Effector memory CD4-positive, alpha-beta T cell (primary cell): ENCODE results near the gene TSPAN15.

Source experiments
- DNase-seq, 3 donors: peaks; one replicate each; pipeline ENCODE4 v3.0.0-alpha.2; 2020
- H3K27ac ChIP-seq: 2 replicates; pipeline ENCODE4 v1.7.0; 2013; ENCODE audit warnings: mild to moderate bottlenecking, low read length, moderate library complexity; ENCODE audit not compliant: insufficient read depth, poor library complexity, severe bottlenecking
- H3K27me3 ChIP-seq: replicated peaks from 2 replicates; pipeline ENCODE4 v1.7.0; 2013; ENCODE audit warnings: mild to moderate bottlenecking, low read length; ENCODE audit not compliant: insufficient read depth, control insufficient read depth, poor library complexity, severe bottlenecking
- H3K36me3 ChIP-seq: 2 replicates; pipeline ENCODE4 v1.7.0; 2013; ENCODE audit warnings: mild to moderate bottlenecking, low read length, moderate library complexity; ENCODE audit not compliant: control insufficient read depth, insufficient read depth
- H3K4me1 ChIP-seq: 2 replicates; pipeline ENCODE4 v1.7.0; 2013; ENCODE audit warnings: low read length, mild to moderate bottlenecking; ENCODE audit not compliant: control insufficient read depth, insufficient read depth, poor library complexity, severe bottlenecking
- H3K4me3 ChIP-seq: 2 replicates; pipeline ENCODE4 v1.7.0; 2013; ENCODE audit warnings: low read length, low read depth, mild to moderate bottlenecking; ENCODE audit not compliant: insufficient read depth, poor library complexity, severe bottlenecking
- H3K9me3 ChIP-seq: 2 replicates; pipeline ENCODE4 v1.7.0; 2013; ENCODE audit warnings: mild to moderate bottlenecking, low read length, moderate library complexity; ENCODE audit not compliant: control insufficient read depth

Gene TSPAN15

DNA sequence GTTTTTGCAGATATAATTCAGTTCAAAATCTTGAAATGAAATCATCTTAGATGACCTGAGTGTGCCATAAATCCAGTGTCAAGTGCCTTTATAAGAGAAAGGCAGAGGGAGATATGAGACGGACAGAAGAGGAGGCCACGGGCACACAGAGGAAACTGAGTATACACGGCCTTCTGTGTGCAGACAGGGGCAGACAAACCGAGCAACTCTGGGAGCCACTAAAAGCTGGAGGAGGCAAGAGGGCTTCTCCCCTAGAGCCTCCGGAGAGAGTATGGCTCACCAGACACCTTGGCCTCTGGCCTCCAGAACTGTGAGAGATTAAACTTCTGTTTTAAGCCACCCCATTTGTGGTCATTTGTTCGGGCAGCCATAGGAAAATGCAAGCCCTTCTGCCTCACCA is 12.6 kb downstream of the TSPAN15 start:
- no peaks in the 10 kb centered on the region for H3K27me3 ChIP-seq
- H3K27ac ChIP-seq, result no peak overlapping the region
- DNase-seq, result no peak
- H3K9me3 ChIP-seq, result no peaks in the 10 kb centered on the region
- H3K4me3 ChIP-seq, result no peak overlapping the region
- peaks cover 30% of the 10 kb centered on the region for H3K4me1 ChIP-seq
- H3K36me3 ChIP-seq, result no peaks in the 10 kb centered on the region

DNA sequence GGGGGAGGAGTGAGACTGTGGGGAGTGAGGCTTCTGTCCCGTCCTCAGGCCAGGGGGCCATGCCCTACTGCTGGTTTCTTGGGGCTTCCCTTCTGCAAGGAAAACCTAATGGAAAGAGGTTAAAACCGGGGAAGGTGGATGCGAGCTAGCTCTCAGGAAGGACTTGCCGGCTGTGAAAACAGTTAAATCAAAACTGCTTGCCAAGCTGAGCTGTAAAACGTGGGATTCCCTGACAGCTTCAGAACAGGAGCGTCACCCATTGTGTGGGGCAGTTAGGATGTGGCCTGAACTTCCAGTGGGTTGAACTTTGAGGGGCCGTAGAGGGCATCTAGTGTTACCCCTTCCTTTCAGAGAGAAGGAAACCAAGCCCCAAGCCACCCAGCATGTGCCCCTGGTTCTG is 13.1 kb downstream of the TSPAN15 start:
- H3K36me3 ChIP-seq, result no peaks in the 10 kb centered on the region
- no peak for DNase-seq
- no peaks in the 10 kb centered on the region for H3K27me3 ChIP-seq
- H3K9me3 ChIP-seq, result no peaks in the 10 kb centered on the region
- H3K4me3 ChIP-seq, result no peak overlapping the region
- H3K27ac ChIP-seq, result peak overlapping the region; percentile 36
- H3K4me1 ChIP-seq, result peaks cover 30% of the 10 kb centered on the region

DNA sequence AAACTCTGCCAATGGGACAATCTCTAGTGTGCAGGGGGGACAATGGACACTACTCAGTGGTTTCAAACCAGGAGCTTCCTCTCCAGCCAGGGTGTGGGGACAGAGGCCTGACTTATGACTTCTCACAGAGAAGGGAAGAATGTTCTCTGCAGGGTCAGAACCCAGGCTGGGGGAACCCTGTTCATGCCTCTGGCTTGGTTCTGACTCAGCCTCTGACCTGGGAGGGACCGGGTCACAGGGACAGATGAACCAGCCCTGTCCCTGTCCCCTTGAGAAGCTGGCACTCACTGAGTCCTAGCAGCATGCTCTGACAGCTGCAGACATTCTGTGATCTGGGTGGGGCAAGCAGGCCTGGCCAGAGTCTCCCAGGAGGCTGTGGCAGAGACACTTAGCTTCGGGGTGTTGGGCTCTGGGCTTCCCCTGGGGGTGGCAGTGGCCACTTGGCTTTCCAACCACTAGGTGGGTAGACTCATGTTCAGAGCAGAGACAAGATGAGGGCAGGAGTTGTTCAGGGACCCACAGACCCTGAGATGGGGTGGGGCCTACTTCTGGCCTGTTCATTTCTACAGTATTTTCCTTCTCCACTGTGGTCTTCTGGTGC is 13.6 kb downstream of the TSPAN15 start:
- peaks cover 30% of the 10 kb centered on the region for H3K4me1 ChIP-seq
- no peaks in the 10 kb centered on the region for H3K9me3 ChIP-seq
- H3K27ac ChIP-seq, result peak overlapping the region; percentile 36
- peak in 1 of 3 donors; percentile 4 for DNase-seq
- H3K27me3 ChIP-seq, result no peaks in the 10 kb centered on the region
- H3K36me3 ChIP-seq, result no peaks in the 10 kb centered on the region
- no peak overlapping the region for H3K4me3 ChIP-seq

DNA sequence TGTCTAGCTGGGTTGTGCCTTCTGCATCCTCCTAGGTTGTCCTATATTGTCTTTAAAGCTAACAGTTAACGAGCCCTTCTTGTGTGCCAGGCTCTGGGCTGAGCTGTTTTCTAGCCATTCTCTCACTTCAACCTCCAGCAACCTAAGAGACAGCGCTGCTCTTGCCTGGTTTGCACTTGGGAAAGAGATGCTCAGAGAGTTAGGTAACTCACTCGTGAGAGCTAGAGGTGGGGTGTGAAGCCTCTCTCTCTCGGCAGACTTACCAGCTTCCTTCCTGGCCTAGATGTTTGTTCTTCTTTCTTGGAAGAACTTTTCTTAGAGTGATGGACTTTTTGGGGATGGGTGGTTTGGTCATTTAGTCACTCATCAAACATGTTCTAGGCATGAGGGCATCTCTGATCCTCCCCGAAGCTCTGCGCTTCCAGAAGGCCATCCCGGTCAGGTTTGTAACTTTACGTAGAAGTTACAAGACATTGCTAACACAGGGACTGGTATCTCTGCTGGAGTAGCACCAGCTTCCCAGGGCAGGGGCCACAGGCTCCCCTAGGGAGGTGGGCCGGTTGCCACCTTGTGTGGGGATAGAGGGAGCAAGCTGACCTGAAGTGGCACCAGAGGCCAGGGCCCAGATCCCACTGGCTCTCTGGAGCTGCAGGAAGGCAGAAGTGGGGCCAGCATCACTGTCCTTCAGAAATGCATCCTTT is 14.3 kb downstream of the TSPAN15 start:
- Histone ChIP-seq H3K27me3 (no peaks in the 10 kb centered on the region), H3K9me3 (no peaks in the 10 kb centered on the region), H3K4me3 (no peak overlapping the region), H3K27ac (peak overlapping the region; percentile 36), H3K36me3 (no peaks in the 10 kb centered on the region), H3K4me1 (peaks cover 30% of the 10 kb centered on the region)
- no peak for DNase-seq

DNA sequence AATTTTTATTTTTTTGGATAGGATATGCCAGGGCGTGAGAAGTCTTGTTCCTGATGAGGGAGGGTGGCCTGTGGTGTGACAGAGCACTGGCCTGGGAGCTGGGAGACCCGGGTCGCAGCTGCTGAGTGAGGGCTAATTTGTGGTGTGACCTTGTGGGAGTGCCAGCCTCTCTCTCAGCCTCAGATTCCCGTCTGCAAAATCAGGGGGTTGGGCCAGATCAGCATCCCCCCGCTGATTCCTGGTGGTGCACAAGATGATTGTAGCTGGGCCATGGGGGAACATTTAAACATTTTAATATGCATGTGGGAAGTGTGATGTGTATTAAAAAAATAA is 14.9 kb downstream of the TSPAN15 start:
- Histone ChIP-seq H3K27ac (no peak overlapping the region), H3K4me3 (no peak overlapping the region), H3K4me1 (peaks cover 30% of the 10 kb centered on the region), H3K9me3 (no peaks in the 10 kb centered on the region), H3K27me3 (no peaks in the 10 kb centered on the region), H3K36me3 (no peaks in the 10 kb centered on the region)
- no peak for DNase-seq

DNA sequence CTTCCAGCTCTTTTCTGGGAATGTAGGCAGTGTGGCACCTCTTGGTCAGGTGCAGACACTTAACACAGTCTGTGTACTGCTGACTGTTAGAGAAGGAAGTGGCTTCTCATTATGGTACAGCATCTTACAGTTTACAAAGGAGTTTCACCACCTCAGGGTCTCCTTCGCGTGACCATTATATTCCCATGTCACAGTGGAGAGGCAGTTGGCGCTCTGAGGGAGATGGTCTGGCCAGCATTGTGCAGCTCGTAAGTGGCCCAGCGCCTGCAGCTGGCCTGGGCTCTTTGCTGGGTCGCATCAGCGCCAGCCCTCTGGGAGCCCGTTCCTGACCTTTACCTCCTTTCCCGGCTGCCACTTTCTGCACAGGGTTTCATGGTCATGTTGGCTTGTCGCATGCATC is 15.4 kb downstream of the TSPAN15 start:
- peaks cover 30% of the 10 kb centered on the region for H3K4me1 ChIP-seq
- DNase-seq, result no peak
- H3K36me3 ChIP-seq, result no peaks in the 10 kb centered on the region
- H3K4me3 ChIP-seq, result no peak overlapping the region
- no peaks in the 10 kb centered on the region for H3K27me3 ChIP-seq
- no peak overlapping the region for H3K27ac ChIP-seq
- H3K9me3 ChIP-seq, result no peaks in the 10 kb centered on the region

DNA sequence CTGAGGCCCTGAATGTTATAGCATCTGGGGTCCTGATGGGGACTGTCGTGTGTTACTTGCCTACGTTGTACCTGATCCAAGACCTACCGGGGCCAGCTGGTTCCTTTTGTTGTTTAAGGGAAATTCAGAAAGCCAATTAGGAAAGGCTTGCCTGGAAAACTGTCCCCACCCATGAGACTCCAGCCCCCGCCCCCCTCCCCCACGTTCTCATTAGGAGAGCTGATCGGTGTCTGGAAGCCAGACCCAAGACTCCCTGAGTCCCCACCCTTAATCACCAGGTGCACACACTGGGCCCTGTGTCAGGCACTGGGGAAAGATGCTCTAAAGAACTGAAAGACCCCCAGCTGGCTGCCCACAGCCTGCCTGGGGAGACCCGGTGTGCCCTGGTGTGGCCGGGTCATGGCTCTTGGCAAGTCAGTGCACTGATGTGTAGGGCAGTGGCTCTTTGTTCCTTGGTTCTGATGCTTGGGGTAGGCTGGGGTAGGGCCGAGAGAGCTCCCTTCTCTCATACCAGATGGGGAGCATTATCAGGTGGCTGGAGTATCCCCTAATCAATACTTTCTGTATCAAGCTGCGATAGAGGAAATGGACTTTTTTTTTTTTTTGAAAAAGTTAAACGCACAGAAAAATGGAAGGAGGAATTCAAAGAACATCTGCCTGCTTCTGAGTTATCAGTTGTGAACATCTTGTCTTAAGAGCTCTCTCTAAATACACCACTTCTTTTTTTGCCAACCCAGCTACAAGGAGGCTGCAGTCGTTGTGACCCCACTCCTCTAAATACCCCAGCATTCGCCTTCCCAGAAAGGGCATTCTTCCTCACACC is 16.9 kb downstream of the TSPAN15 start:
- no peaks in the 10 kb centered on the region for H3K9me3 ChIP-seq

DNA sequence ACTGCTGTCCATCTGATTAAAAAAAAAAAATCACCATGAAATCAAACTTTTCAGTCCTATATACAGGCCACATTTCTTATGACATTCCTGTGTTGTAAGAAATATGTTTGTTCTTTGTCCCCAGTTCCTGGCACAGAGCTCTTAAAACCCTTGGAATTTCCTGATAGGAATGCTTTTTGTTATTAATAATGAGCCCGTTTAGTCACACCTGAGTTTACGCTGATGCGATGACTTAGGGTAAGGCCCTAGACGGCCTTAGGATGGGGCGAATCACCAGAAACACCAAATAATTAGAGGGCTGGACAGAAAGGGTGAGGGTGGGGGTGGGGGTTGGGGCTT is 17.5 kb downstream of the TSPAN15 start:
- Histone ChIP-seq H3K27me3 (no peaks in the 10 kb centered on the region), H3K27ac (no peak overlapping the region), H3K36me3 (no peaks in the 10 kb centered on the region), H3K4me1 (peaks cover 24% of the 10 kb centered on the region), H3K9me3 (no peaks in the 10 kb centered on the region), H3K4me3 (no peak overlapping the region)
- DNase-seq, result no peak

More for the DNA sequence above, 16.9 kb downstream of the TSPAN15 start:
- Histone ChIP-seq H3K4me3 (no peak overlapping the region), H3K27ac (no peak overlapping the region), H3K27me3 (no peaks in the 10 kb centered on the region), H3K36me3 (no peaks in the 10 kb centered on the region), H3K4me1 (peaks cover 25% of the 10 kb centered on the region)
- DNase-seq, result no peak

DNA sequence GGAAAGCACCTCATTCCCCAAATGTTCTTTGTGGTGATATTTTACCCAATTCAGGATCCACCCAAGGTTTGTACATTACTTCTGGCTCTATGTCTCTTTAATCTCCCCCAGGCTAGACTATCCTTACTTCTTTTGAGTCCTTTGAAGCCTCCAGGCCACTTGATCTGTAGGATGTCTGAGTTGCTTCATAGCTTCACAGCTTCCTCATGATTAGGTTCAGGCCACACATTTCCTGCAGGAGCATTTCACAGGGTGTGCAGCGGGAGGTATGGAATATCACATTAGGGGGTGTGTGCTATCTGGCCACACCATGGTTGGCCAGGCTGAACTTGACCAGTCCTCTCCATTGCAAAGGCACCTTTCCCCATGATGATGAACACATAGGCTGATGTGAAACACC is 18.7 kb downstream of the TSPAN15 start:
- H3K36me3 ChIP-seq, result no peaks in the 10 kb centered on the region
- H3K9me3 ChIP-seq, result no peaks in the 10 kb centered on the region
- H3K4me1 ChIP-seq, result peaks cover 14% of the 10 kb centered on the region
- H3K27me3 ChIP-seq, result no peaks in the 10 kb centered on the region
- DNase-seq, result no peak
- no peak overlapping the region for H3K4me3 ChIP-seq
- no peak overlapping the region for H3K27ac ChIP-seq
